ENCODE measurements around the gene FOXD2. TPM values are rescaled to one million over a fixed set of nuclear protein-coding genes. Genes with fewer than 3 reads are reported as not detected.

Gene FOXD2
- total RNA-seq, 2 donors from 2014 or later: 0.26 TPM; not detected in 1

- WGBS, 2 donors: 83% methylated on average over 1 of the region's 1 CpG; no CpG with 5 or more reads in 1 of the 2 donors
- no peak for ATAC-seq
- H3K9me3 ChIP-seq: no peaks in the 10 kb centered on the region
- TF ChIP-seq POLR2A (IDR thresholded peaks at IDR 0.05) (no peak), CTCF (IDR thresholded peaks at IDR 0.05) (no peak)
- intact Hi-C loops (cut with DNase I): loop anchor here (5.0 kb wide), 1 partner anchor 281 kb away; no protein-coding TSS in a partner anchor
- H3K27ac ChIP-seq: no peak overlapping the region
- H3K27me3 ChIP-seq: peaks cover 0 to 39% of the 10 kb centered on the region in 2 donors
- H3K36me3 ChIP-seq (replicated peaks in 1 of 2; ENCODE audit: insufficient read depth in 1 of 2, low read depth in 2 of 2): no peaks in the 10 kb centered on the region
- no peak overlapping the region for H3K4me3 ChIP-seq
- peaks cover 36% of the 10 kb centered on the region for H3K4me1 ChIP-seq
- DNase-seq: no peak
Measured at GRCh38 chr1:47431534-47431933, 6.3 kb upstream of the FOXD2 start.

GRCh38 chr1:47432071-47433036 is 5.5 kb upstream of the FOXD2 start:
- Histone ChIP-seq H3K27me3 (peaks cover 0 to 39% of the 10 kb centered on the region in 2 donors), H3K4me1 (peaks cover 44% of the 10 kb centered on the region), H3K27ac (no peak overlapping the region), H3K36me3 (replicated peaks in 1 of 2; ENCODE audit: insufficient read depth in 1 of 2, low read depth in 2 of 2) (no peaks in the 10 kb centered on the region), H3K4me3 (no peak overlapping the region), H3K9me3 (no peaks in the 10 kb centered on the region)
- 3 to 7% methylated on average over 28 to 32 of the region's 32 CpGs for WGBS, 2 donors
- ATAC-seq (peak; percentile 68), DNase-seq (peak; percentile 83 to 88 (median 84))
- TF ChIP-seq POLR2A (IDR thresholded peaks at IDR 0.05) (no peak), CTCF (IDR thresholded peaks at IDR 0.05) (peak; percentile 42 to 85 (median 79))
- intact Hi-C loops (cut with DNase I): loop anchor here (5.0 kb wide), 1 partner anchor 280 kb away; no protein-coding TSS in a partner anchor

- no peak overlapping the region for H3K4me3 ChIP-seq
- H3K36me3 ChIP-seq (replicated peaks in 1 of 2; ENCODE audit: insufficient read depth in 1 of 2, low read depth in 2 of 2): no peaks in the 10 kb centered on the region
- H3K9me3 ChIP-seq: no peaks in the 10 kb centered on the region
- H3K27ac ChIP-seq: no peak overlapping the region
- H3K27me3 ChIP-seq: peaks cover 0 to 39% of the 10 kb centered on the region in 2 donors
- TF ChIP-seq POLR2A (IDR thresholded peaks at IDR 0.05) (no peak), CTCF (IDR thresholded peaks at IDR 0.05) (no peak)
- ATAC-seq: no peak
- WGBS, 2 donors: 29 to 36% methylated on average over 16 to 17 of the region's 17 CpGs
- intact Hi-C loops (cut with DNase I): loop anchor here (5.0 kb wide), 1 partner anchor 279 kb away; no protein-coding TSS in a partner anchor
- no peak for DNase-seq
- peaks cover 46% of the 10 kb centered on the region for H3K4me1 ChIP-seq
Measured at GRCh38 chr1:47433037-47433421, 4.8 kb upstream of the FOXD2 start.

GRCh38 chr1:47433477-47434050 is 4.3 kb upstream of the FOXD2 start:
- Histone ChIP-seq H3K36me3 (replicated peaks in 1 of 2; ENCODE audit: insufficient read depth in 1 of 2, low read depth in 2 of 2) (no peaks in the 10 kb centered on the region), H3K4me3 (no peak overlapping the region), H3K4me1 (peaks cover 48% of the 10 kb centered on the region), H3K9me3 (no peaks in the 10 kb centered on the region), H3K27me3 (peaks cover 1 to 41% of the 10 kb centered on the region in 2 donors), H3K27ac (no peak overlapping the region)
- 17 to 25% methylated on average over 26 to 30 of the region's 30 CpGs for WGBS, 2 donors
- TF ChIP-seq CTCF (IDR thresholded peaks at IDR 0.05) (no peak), POLR2A (IDR thresholded peaks at IDR 0.05) (no peak)
- no peak for ATAC-seq
- intact Hi-C loops (cut with DNase I): loop anchor here (5.0 kb wide), 1 partner anchor 279 kb away; no protein-coding TSS in a partner anchor
- no peak for DNase-seq

All from body of pancreas (tissue), 4 donors.